ENCODE measurements around the gene MAPK13. TPM values are rescaled to one million over a fixed set of nuclear protein-coding genes. Genes with fewer than 3 reads are reported as not detected.
"Not testable (repeated sequence)": the region's sequence is repeated elsewhere in the genome, so short reads cannot be mapped to it uniquely, and the experiment has no call there.

The MAPK13 gene
- 17.1 and 18.7 TPM in 2 replicates for total RNA-seq

GRCh38 chr6:36129941-36130666, at the start of gene MAPK13:
Gene MAPK13, plus strand, starts transcription at chr6:36130513. Its CDS starts 70 bp downstream, at chr6:36130583.
- intact Hi-C loops (cut with micrococcal nuclease): loop anchor here (2.0 kb wide), 1 partner anchor 67 kb away; the partner anchor contains the start of gene BRPF3

GRCh38 chr6:36082318-36082717, 48.0 kb upstream of the MAPK13 start:
- intact Hi-C loops (cut with micrococcal nuclease): no loop called here

GRCh38 chr6:36083446-36083845, 46.9 kb upstream of the MAPK13 start:
- intact Hi-C loops (cut with micrococcal nuclease): no loop called here

- intact Hi-C loops (cut with micrococcal nuclease): not testable (repeated sequence)
These were observed 42.1 kb upstream of the MAPK13 start for GRCh38 chr6:36088204-36088603.

GRCh38 chr6:36089048-36089447, 41.3 kb upstream of the MAPK13 start:
- intact Hi-C loops (cut with micrococcal nuclease): no loop called here

GRCh38 chr6:36094238-36094637, 36.1 kb upstream of the MAPK13 start:
- intact Hi-C loops (cut with micrococcal nuclease): no loop called here

GRCh38 chr6:36094753-36095496, 35.4 kb upstream of the MAPK13 start:
- intact Hi-C loops (cut with micrococcal nuclease): loop anchor here (1.0 kb wide), 2 partner anchors 68 to 101 kb away; partner anchors contain the start of genes BRPF3 and MAPK14

- intact Hi-C loops (cut with micrococcal nuclease): loop anchor here (1.0 kb wide), 2 partner anchors 68 to 101 kb away; partner anchors contain the start of genes BRPF3 and MAPK14
These were observed 34.6 kb upstream of the MAPK13 start for GRCh38 chr6:36095497-36096391.

GRCh38 chr6:36098253-36098919, 31.9 kb upstream of the MAPK13 start:
- intact Hi-C loops (cut with micrococcal nuclease): no loop called here

- intact Hi-C loops (cut with micrococcal nuclease): no loop called here
These were observed 31.2 kb upstream of the MAPK13 start for GRCh38 chr6:36098920-36099647.

GRCh38 chr6:36099869-36100483, 30.3 kb upstream of the MAPK13 start:
- intact Hi-C loops (cut with micrococcal nuclease): no loop called here

GRCh38 chr6:36101691-36102090, 28.6 kb upstream of the MAPK13 start:
- intact Hi-C loops (cut with micrococcal nuclease): no loop called here

- intact Hi-C loops (cut with micrococcal nuclease): no loop called here
These were observed 27.5 kb upstream of the MAPK13 start for GRCh38 chr6:36102853-36103252.

GRCh38 chr6:36104836-36105235, 25.5 kb upstream of the MAPK13 start:
- intact Hi-C loops (cut with micrococcal nuclease): no loop called here

GRCh38 chr6:36109092-36109491, 21.2 kb upstream of the MAPK13 start:
- intact Hi-C loops (cut with micrococcal nuclease): no loop called here

- intact Hi-C loops (cut with micrococcal nuclease): no loop called here
These were observed 20.3 kb upstream of the MAPK13 start for GRCh38 chr6:36110050-36110449.

GRCh38 chr6:36110863-36111262, 19.4 kb upstream of the MAPK13 start:
- intact Hi-C loops (cut with micrococcal nuclease): no loop called here

- intact Hi-C loops (cut with micrococcal nuclease): no loop called here
These were observed 18.8 kb upstream of the MAPK13 start for GRCh38 chr6:36111526-36111925.

- intact Hi-C loops (cut with micrococcal nuclease): no loop called here
These were observed 17.3 kb upstream of the MAPK13 start for GRCh38 chr6:36113049-36113448.

- intact Hi-C loops (cut with micrococcal nuclease): no loop called here
These were observed 16.6 kb upstream of the MAPK13 start for GRCh38 chr6:36113703-36114102.

Measured in T-helper 2 cell treated with Interferon-gamma antibody and Interleukin-4, amounts not matched to agents 100 ng/mL and 5 ng/mL, for 36 hours (primary cell).